Prostate gland (tissue), 2 donors: Measurements from ENCODE around the gene PKNOX2. TPM values are rescaled to one million over a fixed set of nuclear protein-coding genes. Genes with fewer than 3 reads are reported as not detected.

ENCODE experiments used
- DNase-seq: peaks from one replicate; pipeline ENCODE4 v3.0.0-alpha.2; 2019; ENCODE audit warnings: low spot score
- H3K27ac ChIP-seq, 2 donors: fragments of 200-600 bp; sonication (generic); 2 replicates each; pipeline ENCODE4 v1.5.1; 2017 to 2019
- H3K27me3 ChIP-seq: fragments of 200-600 bp; sonication (generic); replicated peaks from 2 replicates; pipeline ENCODE4 v1.5.1; 2019; ENCODE audit not compliant: insufficient read depth
- H3K36me3 ChIP-seq, 2 donors: fragments of 200-600 bp; sonication (generic); 1 replicate in 1 of 2; 2 replicates in 1 of 2; pipeline versions ENCODE4 v1.5.1 to v1.8.1; 2017 to 2019
- H3K4me1 ChIP-seq: fragments of 200-600 bp; sonication (generic); replicated peaks from 2 replicates; pipeline ENCODE4 v1.5.1; 2019
- H3K4me3 ChIP-seq, 2 donors: fragments of 200-600 bp; sonication (generic); 2 replicates each; pipeline ENCODE4 v1.5.1; 2017 to 2019
- H3K9me3 ChIP-seq: fragments of 200-600 bp; sonication (generic); 2 replicates; pipeline ENCODE4 v1.5.1; 2017
- POLR2A ChIP-seq: fragments of 450-650 bp; IDR thresholded peaks from one replicate; pipeline ENCODE4 v1.6.1; 2016; ENCODE audit warnings: antibody characterized with exemption, mild to moderate bottlenecking
- POLR2AphosphoS5 ChIP-seq: sonication (generic); formaldehyde crosslinking; IDR thresholded peaks from one replicate; pipeline ENCODE4 v1.6.1; 2017; ENCODE audit warnings: antibody characterized with exemption
- WGBS: methylation state at CpG from one replicate; pipeline ENCODE4 v1.1.5; 2018; 5-methylcytosine and 5-hydroxymethylcytosine counted together
- intact Hi-C: fragments of 100-400 bp; cut with DNase I; formaldehyde crosslinking; loops from one replicate; pipeline ENCODE4 v1.14.2; 2022
- total RNA-seq, 2 donors: library from RNA; depleted of rRNA; stranded (reverse); fragments of >200 nt; gene quantifications; one replicate each; pipeline ENCODE4 v1.1.0, GENCODE V29; 2016
- TF ChIP-seq, protein P1 (sequence below), 4 experiments: fragments of 200-600 bp in 2 of 4; fragments of 450-650 bp in 2 of 4; sonication (generic) in 2 of 4; IDR thresholded peaks; 1 replicate in 3 of 4; 2 replicates in 1 of 4; pipeline ENCODE4 v1.5.1; 2016 to 2019; ENCODE audit warnings: antibody characterized with exemption in 4 of 4, mild to moderate bottlenecking in 2 of 4, moderate library complexity in 2 of 4

PKNOX2 gene
- total RNA-seq, 2 donors from 2014 or later, result 12.3 to 14.7 TPM

DNA sequence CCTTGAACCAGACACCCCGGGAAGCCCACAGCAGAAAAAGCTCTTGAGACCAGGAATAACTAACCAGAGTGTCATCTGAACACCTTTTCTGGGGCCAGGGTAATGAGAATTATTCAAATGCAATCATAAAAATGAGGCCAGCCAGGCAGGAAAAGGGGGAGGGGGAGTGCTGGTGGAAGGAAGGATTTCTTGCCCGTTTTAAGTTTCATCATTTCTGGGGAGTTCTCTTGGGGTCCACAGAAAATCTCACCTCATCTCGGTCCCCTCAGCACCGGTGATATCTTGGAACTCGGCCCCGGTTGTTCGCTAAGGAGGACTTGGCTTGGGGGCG, 495 bp upstream of the PKNOX2 start:
- Histone ChIP-seq H3K9me3 (no peaks in the 10 kb centered on the region), H3K27ac (peak overlapping the region; percentile 85 to 88), H3K36me3 (no peaks in the 10 kb centered on the region), H3K27me3 (no peaks in the 10 kb centered on the region), H3K4me1 (peaks cover 10% of the 10 kb centered on the region), H3K4me3 (peak overlapping the region; percentile 60 to 69)
- DNase-seq, result no peak
- intact Hi-C loops, result loop anchor here (2.0 to 10.0 kb wide), 3 partner anchors 121 to 241 kb away; no protein-coding TSS in a partner anchor
- 14% methylated on average over 8 of the region's 8 CpGs for WGBS
- TF ChIP-seq POLR2AphosphoS5 (no peak), POLR2A (no peak)
- TF ChIP-seq, protein P1, sequence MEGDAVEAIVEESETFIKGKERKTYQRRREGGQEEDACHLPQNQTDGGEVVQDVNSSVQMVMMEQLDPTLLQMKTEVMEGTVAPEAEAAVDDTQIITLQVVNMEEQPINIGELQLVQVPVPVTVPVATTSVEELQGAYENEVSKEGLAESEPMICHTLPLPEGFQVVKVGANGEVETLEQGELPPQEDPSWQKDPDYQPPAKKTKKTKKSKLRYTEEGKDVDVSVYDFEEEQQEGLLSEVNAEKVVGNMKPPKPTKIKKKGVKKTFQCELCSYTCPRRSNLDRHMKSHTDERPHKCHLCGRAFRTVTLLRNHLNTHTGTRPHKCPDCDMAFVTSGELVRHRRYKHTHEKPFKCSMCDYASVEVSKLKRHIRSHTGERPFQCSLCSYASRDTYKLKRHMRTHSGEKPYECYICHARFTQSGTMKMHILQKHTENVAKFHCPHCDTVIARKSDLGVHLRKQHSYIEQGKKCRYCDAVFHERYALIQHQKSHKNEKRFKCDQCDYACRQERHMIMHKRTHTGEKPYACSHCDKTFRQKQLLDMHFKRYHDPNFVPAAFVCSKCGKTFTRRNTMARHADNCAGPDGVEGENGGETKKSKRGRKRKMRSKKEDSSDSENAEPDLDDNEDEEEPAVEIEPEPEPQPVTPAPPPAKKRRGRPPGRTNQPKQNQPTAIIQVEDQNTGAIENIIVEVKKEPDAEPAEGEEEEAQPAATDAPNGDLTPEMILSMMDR (IDR thresholded peaks at IDR 0.05), result no peak

DNA sequence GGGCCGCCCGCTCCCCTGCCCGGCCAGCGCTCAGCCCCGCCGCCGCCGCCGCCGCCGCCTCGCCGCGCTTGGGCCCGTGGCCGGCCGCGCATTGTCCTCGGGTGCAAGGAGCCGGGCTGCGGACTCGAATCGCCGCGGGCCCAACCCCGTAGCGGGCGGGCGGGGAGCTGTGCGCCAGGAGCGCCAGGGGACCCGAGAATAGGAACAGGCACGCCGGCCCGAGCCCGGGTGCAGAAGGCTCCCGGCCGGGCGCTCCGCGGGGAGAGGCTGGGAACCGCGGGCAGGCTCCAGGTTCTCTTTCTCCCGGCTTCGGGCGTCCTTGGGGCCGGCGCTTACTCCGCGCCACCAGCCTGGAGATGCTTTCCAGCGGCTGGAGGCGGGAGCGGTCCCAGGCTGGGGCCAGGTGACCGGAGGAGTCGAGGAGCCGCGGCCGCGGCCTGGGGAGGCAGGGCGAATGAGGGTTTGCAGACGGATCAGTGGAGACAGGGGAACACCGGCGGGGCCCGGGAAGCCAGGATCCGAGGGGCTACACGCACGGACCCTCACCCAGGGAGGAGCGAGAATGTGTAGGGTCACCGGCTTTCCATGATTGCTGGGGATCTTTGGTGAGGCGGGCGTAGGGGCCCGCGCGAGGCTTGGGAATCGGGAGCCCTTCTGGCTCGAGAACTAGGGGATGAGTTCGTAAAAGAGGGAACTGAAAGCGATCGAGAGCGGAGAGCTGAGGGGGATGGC, 726 bp downstream of the PKNOX2 start:
- Histone ChIP-seq H3K36me3 (no peaks in the 10 kb centered on the region), H3K4me3 (peak overlapping the region; percentile 60 to 69), H3K9me3 (no peaks in the 10 kb centered on the region), H3K27ac (peak overlapping the region; percentile 85 to 88), H3K27me3 (no peaks in the 10 kb centered on the region), H3K4me1 (peaks cover 14% of the 10 kb centered on the region)
- DNase-seq, result no peak
- intact Hi-C loops, result loop anchor here (2.0 to 10.0 kb wide), 4 partner anchors 52 to 240 kb away; no protein-coding TSS in a partner anchor
- TF ChIP-seq POLR2AphosphoS5, result no peak
- TF ChIP-seq, protein P1 (IDR thresholded peaks at IDR 0.05), result no peak
- TF ChIP-seq POLR2A, result no peak
- under 1% methylated on average over 79 of the region's 80 CpGs for WGBS

DNA sequence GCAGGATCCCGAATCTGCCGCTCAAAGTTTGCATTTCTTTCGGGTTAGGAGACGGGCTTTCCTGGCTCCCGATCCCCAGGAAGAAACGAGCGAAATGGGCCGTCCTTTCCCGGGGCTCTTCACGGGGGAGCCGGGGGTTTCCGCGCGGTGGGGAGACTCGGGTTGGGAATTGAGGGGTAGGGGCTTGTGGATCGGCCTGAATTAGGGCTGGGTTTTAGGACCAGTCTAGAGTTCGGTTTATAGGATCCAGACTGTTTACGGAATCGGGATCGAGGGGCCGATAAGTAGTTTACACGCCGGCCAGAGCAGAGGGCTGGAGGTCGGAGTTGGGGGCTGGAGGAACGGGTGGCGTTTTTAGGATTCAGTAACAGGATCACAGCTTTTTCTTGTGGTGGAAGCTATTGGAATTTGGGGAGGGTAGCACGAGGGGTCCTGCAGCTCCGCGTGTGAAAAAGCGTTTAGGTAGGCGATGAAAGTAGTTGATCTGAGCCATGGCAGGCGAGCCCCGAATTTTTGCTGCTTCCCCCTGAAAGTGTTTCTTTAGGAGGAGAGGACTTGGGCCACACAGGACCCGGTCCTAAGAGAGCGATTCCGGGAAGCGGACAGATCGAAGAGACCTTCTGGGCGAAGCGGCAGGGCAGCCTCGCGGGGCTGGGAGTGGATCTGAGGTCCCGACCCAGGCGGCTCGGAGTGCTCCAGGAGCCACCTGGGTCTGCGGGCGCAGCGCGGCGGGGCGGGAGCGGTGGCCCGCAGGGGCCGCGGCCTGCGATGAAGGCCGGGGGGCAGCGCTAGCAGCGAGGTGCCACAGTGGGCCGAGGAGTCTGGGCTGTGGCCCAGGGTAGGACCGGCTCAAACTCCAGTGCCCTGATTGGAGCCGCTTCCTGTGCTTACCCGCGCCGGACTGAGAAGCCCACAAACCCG, 1.6 kb downstream of the PKNOX2 start:
- 36% methylated on average over 66 of the region's 66 CpGs for WGBS
- DNase-seq, result no peak
- peaks cover 14% of the 10 kb centered on the region for H3K4me1 ChIP-seq

DNA sequence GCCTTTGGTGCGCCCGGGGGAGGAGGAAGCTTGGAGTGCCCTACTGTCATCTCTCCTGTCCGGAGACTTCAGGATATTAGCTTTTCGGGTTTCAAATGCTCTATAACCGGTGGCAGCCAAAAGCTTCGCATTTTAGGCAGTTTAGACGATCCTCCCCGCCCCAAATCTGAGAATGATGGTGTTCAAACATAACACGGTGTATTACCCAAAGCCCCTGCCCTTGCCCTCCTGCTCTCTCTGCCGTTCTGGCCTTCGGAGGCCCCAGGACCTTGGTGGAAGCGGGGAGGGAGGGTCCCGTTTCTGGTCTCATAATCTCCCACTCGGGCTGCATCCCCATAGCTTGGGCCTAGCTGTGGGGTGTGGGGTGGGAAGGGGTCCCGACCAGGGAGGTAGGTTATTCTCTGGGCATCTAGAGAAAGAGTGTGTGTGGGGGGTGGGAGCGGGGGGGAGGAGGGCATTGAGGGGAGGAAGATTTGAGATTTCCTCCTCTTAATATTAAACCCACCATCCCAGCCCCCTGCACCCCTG, 2.3 kb downstream of the PKNOX2 start:
- peaks cover 14% of the 10 kb centered on the region for H3K4me1 ChIP-seq
- DNase-seq, result no peak
- peak overlapping the region; percentile 85 to 88 for H3K27ac ChIP-seq
- H3K27me3 ChIP-seq, result no peaks in the 10 kb centered on the region
- TF ChIP-seq, protein P1 (IDR thresholded peaks at IDR 0.05), result no peak
- TF ChIP-seq POLR2AphosphoS5 (no peak), POLR2A (no peak)
- peak overlapping the region; percentile 60 to 69 for H3K4me3 ChIP-seq
- 59% methylated on average over 14 of the region's 16 CpGs for WGBS
- no peaks in the 10 kb centered on the region for H3K9me3 ChIP-seq
- no peaks in the 10 kb centered on the region for H3K36me3 ChIP-seq
- intact Hi-C loops, result loop anchor here (5.0 to 10.0 kb wide), 2 partner anchors 50 to 118 kb away; no protein-coding TSS in a partner anchor

More for the DNA sequence above, 1.6 kb downstream of the PKNOX2 start:
- Histone ChIP-seq H3K9me3 (no peaks in the 10 kb centered on the region), H3K4me3 (peak overlapping the region; percentile 60 to 69), H3K27ac (peak overlapping the region; percentile 85 to 88), H3K36me3 (no peaks in the 10 kb centered on the region), H3K27me3 (no peaks in the 10 kb centered on the region)
- intact Hi-C loops, result loop anchor here (2.0 to 10.0 kb wide), 4 partner anchors 51 to 239 kb away; no protein-coding TSS in a partner anchor
- TF ChIP-seq POLR2AphosphoS5, result no peak
- TF ChIP-seq POLR2A, result no peak
- TF ChIP-seq, protein P1 (IDR thresholded peaks at IDR 0.05), result no peak
